CD4-positive, CD25-positive, alpha-beta regulatory T cell (primary cell): ENCODE data around the gene IFNE. TPM values are rescaled to one million over a fixed set of nuclear protein-coding genes. Genes with fewer than 3 reads are reported as not detected.
"Not testable (repeated sequence)": the region's sequence is repeated elsewhere in the genome, so short reads cannot be mapped to it uniquely, and the experiment has no call there.

ENCODE experiments used
- ATAC-seq, 2 donors: fragments of 150-1000 bp; cut with Tn5 transposase; one replicate each; pipeline ENCODE4 v1.10.0; 2021; ENCODE audit warnings: low read depth in 2 of 2, moderate number of reproducible peaks in 2 of 2, moderate library complexity in 1 of 2
- DNase-seq, 3 donors: peaks; one replicate each; pipeline versions ENCODE4 v3.0.0 to v3.0.0-alpha.2; 2012 to 2022; ENCODE audit warnings: mixed read lengths in 1 of 3
- H3K27ac ChIP-seq: one replicate; pipeline ENCODE4 v1.7.0; 2013; ENCODE audit warnings: mild to moderate bottlenecking, low read length; ENCODE audit not compliant: insufficient read depth, poor library complexity, severe bottlenecking
- H3K27me3 ChIP-seq: one replicate; pipeline ENCODE4 v1.7.0; 2013; ENCODE audit warnings: low read length; ENCODE audit not compliant: control insufficient read depth, insufficient read depth
- H3K36me3 ChIP-seq: one replicate; pipeline ENCODE4 v1.7.0; 2013; ENCODE audit warnings: mild to moderate bottlenecking, low read length, moderate library complexity; ENCODE audit not compliant: control insufficient read depth, insufficient read depth
- H3K4me1 ChIP-seq: 2 replicates; pipeline ENCODE4 v1.7.0; 2013; ENCODE audit warnings: mild to moderate bottlenecking, low read length; ENCODE audit not compliant: insufficient read depth, control insufficient read depth, poor library complexity, severe bottlenecking
- H3K4me3 ChIP-seq: one replicate; pipeline ENCODE4 v1.7.0; 2013; ENCODE audit warnings: low read depth, mild to moderate bottlenecking, low read length, moderate library complexity
- H3K9me3 ChIP-seq, 2 experiments: 1 replicate in 1 of 2; 2 replicates in 1 of 2; pipeline ENCODE4 v1.7.0; 2013; ENCODE audit warnings: low read length in 2 of 2, mild to moderate bottlenecking in 1 of 2, moderate library complexity in 1 of 2; ENCODE audit not compliant: control insufficient read depth in 2 of 2
- H3K27ac Mint-ChIP-seq, 3 donors: one replicate each; pipeline ENCODE4 v1.8.0; 2020 to 2022; ENCODE audit warnings: mild to moderate bottlenecking in 3 of 3, mixed read lengths in 3 of 3, moderate library complexity in 2 of 3
- H3K27me3 Mint-ChIP-seq: one replicate; pipeline ENCODE4 v1.8.0; 2022; ENCODE audit warnings: mild to moderate bottlenecking, mixed read lengths
- H3K36me3 Mint-ChIP-seq: one replicate; pipeline ENCODE4 v1.8.0; 2020; ENCODE audit warnings: mixed read lengths
- H3K4me1 Mint-ChIP-seq, 4 donors: one replicate each; pipeline ENCODE4 v1.8.0; 2020 to 2022; ENCODE audit warnings: mixed read lengths in 4 of 4, mild to moderate bottlenecking in 1 of 4
- H3K4me3 Mint-ChIP-seq, 4 donors: one replicate each; pipeline ENCODE4 v1.8.0; 2020 to 2022; ENCODE audit warnings: mild to moderate bottlenecking in 4 of 4, mixed read lengths in 4 of 4, moderate library complexity in 3 of 4
- H3K9me3 Mint-ChIP-seq, 7 donors: one replicate each; pipeline ENCODE4 v1.8.0; 2020 to 2022; ENCODE audit warnings: mixed read lengths in 7 of 7, mild to moderate bottlenecking in 3 of 7, moderate library complexity in 2 of 7
- polyA plus RNA-seq, 4 donors: library from polyadenylated mRNA; unstranded; fragments of 300-500 nt; fragmentation: Illumina TruSeq; gene quantifications; one replicate each; pipeline ENCODE4 v1.2.3, GENCODE V29; 2021
- total RNA-seq: library from RNA; stranded (reverse); gene quantifications from one replicate; pipeline ENCODE4 v1.2.3, GENCODE V29; 2022

The IFNE gene
- total and polyA plus RNA-seq, 5 donors from 2014 or later: not detected

DNA sequence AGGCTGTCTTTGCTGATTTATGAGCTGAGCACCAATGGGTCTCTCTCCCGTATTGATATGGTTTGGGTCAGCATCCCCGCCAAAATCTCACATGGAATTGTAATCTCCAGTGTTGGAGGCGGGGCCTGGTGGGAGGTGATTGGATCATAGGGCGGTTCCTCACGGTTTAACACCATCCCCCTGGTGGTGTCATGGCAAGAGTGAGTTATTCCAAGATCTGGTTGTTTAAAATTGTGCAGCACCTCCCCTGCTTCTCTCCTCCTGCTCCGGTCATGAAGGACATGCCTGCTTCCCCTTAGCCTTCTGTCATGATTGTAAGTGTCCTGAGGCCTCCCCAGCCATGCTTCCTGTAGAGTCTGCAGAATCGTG lies 47.1 kb downstream of the IFNE start:
- ATAC-seq, H3K27ac ChIP-seq, H3K4me1 ChIP-seq, H3K4me3 Mint-ChIP-seq, H3K4me1 Mint-ChIP-seq, H3K36me3 Mint-ChIP-seq, H3K27ac Mint-ChIP-seq, H3K9me3 Mint-ChIP-seq, H3K4me3 ChIP-seq, H3K9me3 ChIP-seq, H3K36me3 ChIP-seq, DNase-seq: not testable (repeated sequence)
- H3K27me3 ChIP-seq: peaks cover 12% of the 10 kb centered on the region
- H3K27me3 Mint-ChIP-seq: peaks cover 30% of the 10 kb centered on the region

DNA sequence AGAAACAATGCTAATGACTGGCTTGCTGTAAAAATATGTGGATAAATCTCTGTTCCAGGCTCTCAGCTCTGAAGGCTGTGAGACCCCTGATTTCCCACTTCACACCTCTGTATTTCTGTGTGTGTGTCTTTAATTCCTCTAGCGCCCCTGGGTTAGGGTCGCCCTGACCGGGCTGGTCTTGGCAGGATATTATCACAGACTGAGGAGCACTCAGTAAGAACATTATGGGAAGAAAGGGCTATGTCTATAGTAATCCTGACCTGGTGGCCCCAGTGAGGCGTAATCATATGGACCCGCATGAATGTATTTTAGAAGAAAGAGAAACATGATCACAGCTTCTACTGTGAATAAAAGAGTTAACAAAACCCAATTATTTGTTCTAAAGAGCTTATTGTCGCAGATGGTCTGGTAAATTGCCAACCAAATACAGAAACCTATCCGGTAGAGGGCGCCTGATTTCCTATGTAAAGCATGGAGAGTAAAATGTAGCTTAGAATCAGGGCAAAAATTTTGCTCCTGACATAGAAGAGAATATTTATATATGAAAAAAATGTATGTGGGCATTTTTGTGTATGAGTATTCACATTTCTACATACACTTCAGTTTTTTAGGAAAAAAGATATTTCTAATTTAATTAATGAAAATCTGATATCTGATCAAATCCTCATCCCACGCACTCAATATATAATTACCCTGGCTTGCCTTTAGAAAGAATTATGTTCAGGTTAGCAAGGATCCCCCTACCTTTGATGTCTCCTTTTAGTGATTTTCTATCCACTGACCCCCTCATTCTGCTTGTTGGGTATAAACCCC lies 47.7 kb downstream of the IFNE start:
- Histone ChIP-seq H3K27ac (no peak overlapping the region), H3K4me3 (no peak overlapping the region), H3K4me1 (no peaks in the 10 kb centered on the region), H3K36me3 (no peaks in the 10 kb centered on the region), H3K27me3 (peaks cover 12% of the 10 kb centered on the region), H3K9me3 (no peaks in the 10 kb centered on the region)
- H3K27ac Mint-ChIP-seq: no peak overlapping the region
- no peaks in the 10 kb centered on the region for H3K4me1 Mint-ChIP-seq
- peaks cover 0 to 2% (median 0%) of the 10 kb centered on the region in 7 donors for H3K9me3 Mint-ChIP-seq
- ATAC-seq: no peak
- H3K4me3 Mint-ChIP-seq: no peak overlapping the region
- peaks cover 35% of the 10 kb centered on the region for H3K27me3 Mint-ChIP-seq
- DNase-seq: peak in 2 of 3 donors; percentile 18 to 58
- H3K36me3 Mint-ChIP-seq: no peaks in the 10 kb centered on the region

DNA sequence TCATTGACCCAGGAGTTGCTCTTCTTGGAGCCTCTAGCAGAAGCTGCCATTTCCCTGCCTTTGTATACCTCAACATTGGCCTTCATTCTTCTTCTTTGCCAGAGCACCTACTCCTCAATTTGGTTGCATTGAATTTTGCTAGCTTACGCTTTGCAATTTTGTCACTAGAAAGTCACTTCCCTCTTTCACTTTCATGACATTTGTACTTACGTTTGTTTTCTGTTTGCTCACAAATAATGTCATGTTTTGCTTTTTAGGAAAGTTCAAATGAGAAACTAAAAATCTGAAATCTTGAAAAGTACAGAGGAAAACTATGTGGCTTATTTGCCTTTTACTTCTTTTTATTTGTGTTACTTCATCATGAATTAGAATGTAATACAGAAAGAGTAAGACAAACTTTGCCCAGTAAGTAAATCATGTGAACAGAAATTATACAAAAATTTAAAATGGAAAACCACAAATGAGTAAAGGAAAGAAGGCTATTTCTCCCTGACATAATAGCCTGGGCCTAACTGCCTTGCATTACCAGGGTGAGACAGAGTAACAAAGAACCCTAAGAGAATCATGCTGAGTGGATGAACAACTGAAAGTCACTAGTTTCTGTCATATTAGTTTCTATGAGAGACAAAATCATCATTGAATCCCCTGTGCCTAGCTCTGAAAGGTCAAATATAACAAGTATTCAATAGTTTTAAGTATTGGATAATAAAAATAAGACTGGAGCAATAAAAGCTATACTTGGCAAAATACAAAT lies 49.3 kb downstream of the IFNE start:
- H3K36me3 ChIP-seq: no peaks in the 10 kb centered on the region
- Mint-ChIP-seq H3K4me1 (no peaks in the 10 kb centered on the region), H3K27me3 (peaks cover 49% of the 10 kb centered on the region), H3K36me3 (no peaks in the 10 kb centered on the region), H3K4me3 (peak overlapping the region in 1 of 4 donors; percentile 77), H3K9me3 (peaks cover 0 to 2% (median 0%) of the 10 kb centered on the region in 7 donors), H3K27ac (no peak overlapping the region)
- DNase-seq (no peak), ATAC-seq (no peak)
- no peaks in the 10 kb centered on the region for H3K9me3 ChIP-seq
- peaks cover 14% of the 10 kb centered on the region for H3K27me3 ChIP-seq
- H3K4me3 ChIP-seq: no peak overlapping the region
- H3K4me1 ChIP-seq: no peaks in the 10 kb centered on the region
- H3K27ac ChIP-seq: no peak overlapping the region

Other genes with a start within 250 kb of the IFNE start
- gene IFNA14, start 242.3 kb downstream of the IFNE start, total RNA-seq: not detected
- gene IFNA14, start 242.3 kb downstream of the IFNE start, polyA plus RNA-seq: not detected
- not detected for gene IFNA5, start 177.0 kb downstream of the IFNE start, total RNA-seq
- gene IFNA5, start 177.0 kb downstream of the IFNE start, polyA plus RNA-seq: not detected
- gene KLHL9, start 146.9 kb downstream of the IFNE start, total RNA-seq: 13.4 TPM
- 10 to 100 TPM in 3 of 4 donors, 1 to 10 TPM in 1; 9.5 to 19.2 (median 15.9) TPM for gene KLHL9, start 146.9 kb downstream of the IFNE start, polyA plus RNA-seq
- gene IFNA6, start 131.4 kb downstream of the IFNE start, total RNA-seq: not detected
- not detected for gene IFNA6, start 131.4 kb downstream of the IFNE start, polyA plus RNA-seq
- not detected for gene IFNA13, start 114.3 kb downstream of the IFNE start, total RNA-seq
- gene IFNA13, start 114.3 kb downstream of the IFNE start, polyA plus RNA-seq: not detected
- not detected for gene IFNA2, start 96.9 kb downstream of the IFNE start, total RNA-seq
- gene IFNA2, start 96.9 kb downstream of the IFNE start, polyA plus RNA-seq: not detected
- gene IFNA8, start 73.2 kb downstream of the IFNE start, total RNA-seq: not detected
- gene IFNA8, start 73.2 kb downstream of the IFNE start, polyA plus RNA-seq: not detected
- gene IFNA1, start 41.9 kb downstream of the IFNE start, total RNA-seq: not detected
- gene IFNA1, start 41.9 kb downstream of the IFNE start, polyA plus RNA-seq: not detected